Epithelial cell of proximal tubule (primary cell): Measurements from ENCODE around the gene ITGA2. TPM values are rescaled to one million over a fixed set of nuclear protein-coding genes. Genes with fewer than 3 reads are reported as not detected.

Source experiments
- DNase-seq: peaks from one replicate; pipeline ENCODE4 v3.0.0-alpha.2; 2011; ENCODE audit warnings: low read depth
- H3K4me3 ChIP-seq: 2 replicates; pipeline ENCODE4 v1.5.1; 2011; ENCODE audit warnings: low read depth, mild to moderate bottlenecking, low read length
- CTCF ChIP-seq: conservative IDR thresholded peaks from 2 replicates; pipeline ENCODE4 v1.5.1; 2012; ENCODE audit warnings: low read depth, mild to moderate bottlenecking, low read length
- total RNA-seq: library from RNA; depleted of rRNA; stranded (reverse); fragments of >200 nt; gene quantifications from 2 replicates; pipeline ENCODE4 v1.2.3, GENCODE V29; 2015

Gene ITGA2
- total RNA-seq, 1 donor from 2014 or later = 28.1 TPM

GRCh38 chr5:53048248-53048647, 59.1 kb downstream of the ITGA2 start:
- no peak for DNase-seq
- no peak overlapping the region for H3K4me3 ChIP-seq
- no peak for TF ChIP-seq CTCF

- DNase-seq = no peak
- TF ChIP-seq CTCF = no peak
- H3K4me3 ChIP-seq = no peak overlapping the region
These were observed 63.3 kb downstream of the ITGA2 start for GRCh38 chr5:53052499-53052898.

- no peak for DNase-seq
- TF ChIP-seq CTCF = no peak
- no peak overlapping the region for H3K4me3 ChIP-seq
These were observed 64.2 kb downstream of the ITGA2 start for GRCh38 chr5:53053364-53053763.

GRCh38 chr5:53055365-53055764, 66.2 kb downstream of the ITGA2 start:
- DNase-seq = no peak
- TF ChIP-seq CTCF = no peak
- H3K4me3 ChIP-seq = no peak overlapping the region

GRCh38 chr5:53059281-53059680, 70.1 kb downstream of the ITGA2 start:
- no peak overlapping the region for H3K4me3 ChIP-seq
- DNase-seq = no peak
- TF ChIP-seq CTCF = no peak

- H3K4me3 ChIP-seq = no peak overlapping the region
- no peak for TF ChIP-seq CTCF
- DNase-seq = no peak
These were observed 74.0 kb downstream of the ITGA2 start for GRCh38 chr5:53063176-53063575.

- no peak overlapping the region for H3K4me3 ChIP-seq
- no peak for DNase-seq
- no peak for TF ChIP-seq CTCF
These were observed 74.6 kb downstream of the ITGA2 start for GRCh38 chr5:53063791-53064190.
